Osteoblast (primary cell): ENCODE measurements around the gene PODXL2. TPM values are rescaled to one million over a fixed set of nuclear protein-coding genes. Genes with fewer than 3 reads are reported as not detected.

Source experiments
- DNase-seq: peaks from one replicate; pipeline ENCODE4 v3.0.0; 2011; ENCODE audit warnings: low spot score, mixed read lengths; ENCODE audit not compliant: insufficient read length; ENCODE audit errors: missing footprints
- H2AFZ ChIP-seq: 2 replicates; pipeline ENCODE4 v1.6.0; 2011; ENCODE audit warnings: mild to moderate bottlenecking, low read length
- H3K27ac ChIP-seq: 2 replicates; pipeline ENCODE4 v1.5.1; 2011; ENCODE audit warnings: mild to moderate bottlenecking, low read depth, low read length, moderate library complexity
- H3K27me3 ChIP-seq: 2 replicates; pipeline ENCODE4 v1.6.0; 2012; ENCODE audit warnings: mild to moderate bottlenecking, control low read depth, inconsistent platforms, low read length, moderate library complexity; ENCODE audit not compliant: insufficient read depth
- H3K36me3 ChIP-seq: 2 replicates; pipeline ENCODE4 v1.5.1; 2011; ENCODE audit warnings: mild to moderate bottlenecking, low read length, control low read depth, moderate library complexity; ENCODE audit not compliant: insufficient read depth
- H3K4me1 ChIP-seq: 2 replicates; pipeline ENCODE4 v1.5.1; 2011; ENCODE audit warnings: mild to moderate bottlenecking, low read length, control low read depth, moderate library complexity; ENCODE audit not compliant: insufficient read depth
- H3K4me2 ChIP-seq: 2 replicates; pipeline ENCODE4 v1.6.0; 2011; ENCODE audit warnings: mild to moderate bottlenecking, low read length; ENCODE audit not compliant: insufficient read depth
- H3K4me3 ChIP-seq: fragments of 200-600 bp; sonication (generic); 3 replicates; pipeline ENCODE4 v1.5.1; 2012; ENCODE audit warnings: mild to moderate bottlenecking, low read length, inconsistent platforms; ENCODE audit not compliant: insufficient read depth
- H3K79me2 ChIP-seq: 2 replicates; pipeline ENCODE4 v1.6.0; 2012; ENCODE audit warnings: mild to moderate bottlenecking, low read length, control low read depth, inconsistent platforms; ENCODE audit not compliant: insufficient read depth
- H3K9me3 ChIP-seq: 2 replicates; pipeline ENCODE4 v1.5.1; 2011; ENCODE audit warnings: low read depth, low read length, control low read depth
- H4K20me1 ChIP-seq: 2 replicates; pipeline ENCODE4 v1.6.0; 2012; ENCODE audit warnings: mild to moderate bottlenecking, low read length, control low read depth; ENCODE audit not compliant: insufficient read depth
- CTCF ChIP-seq: IDR thresholded peaks from 2 replicates; pipeline ENCODE4 v1.5.1; 2011; ENCODE audit warnings: mild to moderate bottlenecking, low read depth, low read length, moderate library complexity; ENCODE audit errors: extremely low read depth
- total RNA-seq: library from RNA; depleted of rRNA; stranded (reverse); fragments of >200 nt; gene quantifications from 2 replicates; pipeline ENCODE4 v1.2.3, GENCODE V29; 2012

The PODXL2 gene
- total RNA-seq, 1 donor, result 0.36 TPM

DNA sequence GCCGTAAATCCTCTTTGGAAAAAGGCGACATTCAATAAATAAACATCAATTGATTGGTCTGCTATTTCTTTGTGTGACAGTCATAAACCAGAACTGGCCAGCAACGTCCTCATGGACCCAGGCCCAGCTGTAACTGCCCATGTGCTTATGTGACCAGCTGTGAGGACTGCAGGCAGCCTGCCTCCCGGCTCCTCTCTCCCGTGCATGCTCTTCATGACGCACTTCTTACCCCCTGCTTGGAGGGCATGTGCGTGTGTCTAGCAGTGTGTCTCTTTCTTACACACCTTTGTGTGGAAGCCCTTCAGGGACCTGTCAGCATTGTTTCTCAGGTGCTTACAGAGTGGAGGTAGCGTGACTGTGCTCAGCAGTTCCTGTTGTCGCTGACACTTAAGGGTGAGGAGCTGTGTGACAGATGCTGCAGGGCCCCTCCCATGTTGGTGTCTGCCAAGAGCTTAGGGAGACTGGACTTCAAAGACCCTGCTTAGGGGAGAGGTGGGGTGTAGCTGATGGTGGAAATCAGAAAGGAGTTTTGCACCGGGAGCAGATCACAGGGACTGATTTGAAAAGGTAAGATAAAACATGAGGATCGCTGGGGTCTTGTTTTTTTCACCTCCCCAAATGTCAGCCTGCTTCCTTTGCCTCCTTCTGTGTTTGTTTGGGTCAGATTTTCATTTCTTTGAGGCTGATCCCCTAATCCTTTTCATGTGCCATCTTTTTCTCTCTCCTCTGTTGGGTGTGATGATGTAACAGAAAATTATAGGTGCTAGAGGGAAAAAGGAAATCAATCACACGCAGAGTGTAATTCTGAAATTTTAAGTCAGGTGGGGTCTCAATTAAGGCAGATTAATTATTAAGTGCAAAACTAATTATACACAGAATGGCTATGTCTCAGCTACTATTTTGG is 2.1 kb downstream of the PODXL2 start:
- Histone ChIP-seq H3K27ac (no peak overlapping the region), H3K79me2 (no peaks in the 10 kb centered on the region), H4K20me1 (no peaks in the 10 kb centered on the region), H3K9me3 (no peaks in the 10 kb centered on the region), H3K36me3 (no peaks in the 10 kb centered on the region), H3K4me3 (no peak overlapping the region), H3K27me3 (peaks cover 74% of the 10 kb centered on the region), H3K4me2 (no peak overlapping the region), H2AFZ (no peak overlapping the region), H3K4me1 (peaks cover 2% of the 10 kb centered on the region)
- DNase-seq, result peak; percentile 55
- TF ChIP-seq CTCF, result no peak

GRCh38 chr3:127632035-127632820 is 3.2 kb downstream of the PODXL2 start:
- peaks cover 2% of the 10 kb centered on the region for H3K4me1 ChIP-seq
- H3K4me3 ChIP-seq, result no peak overlapping the region
- peak; percentile 63 for DNase-seq
- no peaks in the 10 kb centered on the region for H4K20me1 ChIP-seq
- H3K36me3 ChIP-seq, result no peaks in the 10 kb centered on the region
- H2AFZ ChIP-seq, result no peak overlapping the region
- no peak overlapping the region for H3K27ac ChIP-seq
- TF ChIP-seq CTCF, result no peak
- no peaks in the 10 kb centered on the region for H3K9me3 ChIP-seq
- no peak overlapping the region for H3K4me2 ChIP-seq
- H3K79me2 ChIP-seq, result no peaks in the 10 kb centered on the region
- H3K27me3 ChIP-seq, result peaks cover 62% of the 10 kb centered on the region

GRCh38 chr3:127634653-127635052 is 5.7 kb downstream of the PODXL2 start:
- no peaks in the 10 kb centered on the region for H4K20me1 ChIP-seq
- no peak overlapping the region for H3K4me3 ChIP-seq
- H3K27me3 ChIP-seq, result peaks cover 42% of the 10 kb centered on the region
- peaks cover under 1% of the 10 kb centered on the region for H3K4me1 ChIP-seq
- no peaks in the 10 kb centered on the region for H3K36me3 ChIP-seq
- H3K4me2 ChIP-seq, result no peak overlapping the region
- H3K27ac ChIP-seq, result no peak overlapping the region
- DNase-seq, result no peak
- no peak overlapping the region for H2AFZ ChIP-seq
- H3K9me3 ChIP-seq, result no peaks in the 10 kb centered on the region
- TF ChIP-seq CTCF, result no peak
- H3K79me2 ChIP-seq, result no peaks in the 10 kb centered on the region

GRCh38 chr3:127637546-127637945 is 8.6 kb downstream of the PODXL2 start:
- no peak for DNase-seq
- no peaks in the 10 kb centered on the region for H3K4me1 ChIP-seq

More at GRCh38 chr3:127637546-127637945, 8.6 kb downstream of the PODXL2 start:
- no peaks in the 10 kb centered on the region for H3K36me3 ChIP-seq
- H3K9me3 ChIP-seq, result no peaks in the 10 kb centered on the region
- no peak for TF ChIP-seq CTCF
- H3K27me3 ChIP-seq, result peaks cover 14% of the 10 kb centered on the region
- H3K4me3 ChIP-seq, result no peak overlapping the region
- no peak overlapping the region for H3K4me2 ChIP-seq
- no peaks in the 10 kb centered on the region for H4K20me1 ChIP-seq
- H3K79me2 ChIP-seq, result no peaks in the 10 kb centered on the region
- no peak overlapping the region for H3K27ac ChIP-seq
- no peak overlapping the region for H2AFZ ChIP-seq
